H1 (cell line): ENCODE data around the gene MCC. TPM values are rescaled to one million over a fixed set of nuclear protein-coding genes. Genes with fewer than 3 reads are reported as not detected.

Experiments
- CTCF ChIA-PET: fragments of 300-600 bp; sonication (Branson Sonifier 250); formaldehyde crosslinking; loops from one replicate; lab custom pipeline; 2021; ENCODE audit not compliant: partially characterized antibody; lab: Charles Lee
- POLR2A ChIA-PET: fragments of 300-600 bp; sonication (Branson Sonifier 250); formaldehyde crosslinking; loops from one replicate; lab custom pipeline; 2021; ENCODE audit warnings: inconsistent platforms; ENCODE audit not compliant: partially characterized antibody; lab: Charles Lee
- DNase-seq, 2 experiments: peaks; one replicate each; pipeline versions ENCODE4 v3.0.0 to v3.0.0-alpha.2; 2010 to 2022; ENCODE audit warnings: low spot score in 2 of 2, low read depth in 1 of 2, mixed read lengths in 1 of 2
- FAIRE-seq: peaks from 2 replicates; lab custom pipeline; 2011; peaks lifted over from hg19 to GRCh38; lab: Jason Lieb, UNC
- H2AFZ ChIP-seq: 2 replicates; pipeline ENCODE4 v1.8.1; 2012; ENCODE audit warnings: low read length, inconsistent platforms
- H2AK5ac ChIP-seq: 2 replicates; pipeline ENCODE4 v1.6.1; 2013; ENCODE audit warnings: low read depth, low read length
- H2BK120ac ChIP-seq: replicated peaks from 2 replicates; pipeline ENCODE3; 2013; ENCODE audit warnings: low read depth, low read length, inconsistent platforms
- H2BK12ac ChIP-seq: 2 replicates; pipeline ENCODE4 v1.6.1; 2013; ENCODE audit warnings: low read depth, low read length
- H2BK15ac ChIP-seq: 2 replicates; pipeline ENCODE4 v1.6.1; 2013; ENCODE audit warnings: low read length
- H2BK20ac ChIP-seq: 2 replicates; pipeline ENCODE4 v1.6.1; 2013; ENCODE audit warnings: low read length
- H2BK5ac ChIP-seq: 2 replicates; pipeline ENCODE4 v1.6.1; 2013; ENCODE audit warnings: low read depth, low read length
- H3K14ac ChIP-seq: 2 replicates; pipeline ENCODE4 v1.6.1; 2013; ENCODE audit warnings: inconsistent platforms; ENCODE audit not compliant: insufficient read length
- H3K18ac ChIP-seq: 2 replicates; pipeline ENCODE4 v1.6.1; 2013; ENCODE audit warnings: low read length; ENCODE audit errors: extremely low read depth
- H3K23ac ChIP-seq: 2 replicates; pipeline ENCODE4 v1.6.1; 2013; ENCODE audit warnings: inconsistent platforms; ENCODE audit not compliant: insufficient read length
- H3K23me2 ChIP-seq: 2 replicates; pipeline ENCODE4 v1.6.1; 2013; ENCODE audit warnings: low read depth, low read length
- H3K27ac ChIP-seq: 2 replicates; pipeline ENCODE4 v1.6.1; 2011; ENCODE audit warnings: low read depth, low read length, inconsistent platforms
- H3K27me3 ChIP-seq, 4 experiments: replicated peaks in 1 of 4; 1 replicate in 1 of 4; 2 replicates in 3 of 4; pipeline versions ENCODE4 v1.6.1 to v1.8.1; 2011 to 2013; ENCODE audit warnings: low read length in 3 of 4, mild to moderate bottlenecking in 3 of 4, inconsistent platforms in 2 of 4, mixed read lengths in 2 of 4, moderate library complexity in 1 of 4; ENCODE audit not compliant: control insufficient read depth in 3 of 4, insufficient read depth in 3 of 4; ENCODE audit errors: extremely low read depth in 1 of 4
- H3K36me3 ChIP-seq, 4 experiments: 2 replicates each; pipeline versions ENCODE4 v1.6.1 to v1.8.1; 2011 to 2013; ENCODE audit warnings: mild to moderate bottlenecking in 4 of 4, low read length in 3 of 4, moderate library complexity in 2 of 4, control low read depth in 1 of 4, inconsistent platforms in 1 of 4; ENCODE audit not compliant: insufficient read depth in 4 of 4, control insufficient read depth in 2 of 4
- H3K4ac ChIP-seq: replicated peaks from 2 replicates; pipeline ENCODE3; 2013; ENCODE audit warnings: low read length, low read depth, mixed read lengths, inconsistent platforms; ENCODE audit not compliant: insufficient read length
- H3K4me1 ChIP-seq, 4 experiments: replicated peaks in 1 of 4; 1 replicate in 1 of 4; 2 replicates in 3 of 4; pipeline versions ENCODE4 v1.6.1 to v1.8.1; 2011 to 2013; ENCODE audit warnings: low read length in 3 of 4, inconsistent platforms in 2 of 4, mixed read lengths in 1 of 4; ENCODE audit not compliant: insufficient read depth in 4 of 4, control insufficient read depth in 3 of 4
- H3K4me2 ChIP-seq, 2 experiments: 2 replicates each; pipeline versions ENCODE4 v1.6.1 to v1.8.1; 2011 to 2013; ENCODE audit warnings: low read depth in 2 of 2, low read length in 2 of 2, control low read depth in 1 of 2, inconsistent platforms in 1 of 2, mild to moderate bottlenecking in 1 of 2; ENCODE audit not compliant: insufficient read depth in 1 of 2
- H3K4me3 ChIP-seq, 4 experiments: fragments of 200-600, 300-600 bp in 1 of 4; sonication (generic), shearing (Covaris generic), sonication (Bioruptor Twin) in 1 of 4; 2 replicates each; pipeline versions ENCODE4 v1.5.1 to v1.8.1; 2011 to 2016; ENCODE audit warnings: low read length in 4 of 4, low read depth in 3 of 4, control low read depth in 2 of 4, inconsistent platforms in 2 of 4, mild to moderate bottlenecking in 2 of 4, mixed read lengths in 1 of 4, moderate library complexity in 1 of 4; ENCODE audit not compliant: insufficient read depth in 2 of 4; ENCODE audit errors: extremely low read depth in 1 of 4
- H3K56ac ChIP-seq: replicated peaks from 2 replicates; pipeline ENCODE3; 2013; ENCODE audit warnings: low read depth, mild to moderate bottlenecking, mixed read lengths, low read length, inconsistent platforms; ENCODE audit not compliant: insufficient read length
- H3K79me1 ChIP-seq: 2 replicates; pipeline ENCODE4 v1.6.1; 2013; ENCODE audit warnings: low read depth, low read length, control low read depth
- H3K79me2 ChIP-seq, 2 experiments: 2 replicates each; pipeline versions ENCODE4 v1.6.1 to v1.8.1; 2012 to 2013; ENCODE audit warnings: low read length in 2 of 2, mild to moderate bottlenecking in 2 of 2, inconsistent platforms in 1 of 2; ENCODE audit not compliant: insufficient read depth in 2 of 2, control insufficient read depth in 1 of 2
- H3K9ac ChIP-seq, 4 experiments: replicated peaks in 1 of 4; 1 replicate in 1 of 4; 2 replicates in 3 of 4; pipeline versions ENCODE4 v1.6.1 to v1.8.1; 2011 to 2013; ENCODE audit warnings: low read depth in 3 of 4, low read length in 3 of 4, control low read depth in 2 of 4, mild to moderate bottlenecking in 2 of 4, moderate library complexity in 2 of 4, inconsistent platforms in 1 of 4; ENCODE audit errors: extremely low read depth in 1 of 4
- H3K9me3 ChIP-seq, 2 experiments: 2 replicates each; pipeline versions ENCODE4 v1.6.1 to v1.8.1; 2012 to 2013; ENCODE audit warnings: mild to moderate bottlenecking in 2 of 2, moderate library complexity in 2 of 2, control low read depth in 1 of 2, inconsistent platforms in 1 of 2, low read depth in 1 of 2, low read length in 1 of 2, mixed read lengths in 1 of 2; ENCODE audit not compliant: insufficient read depth in 2 of 2
- H4K20me1 ChIP-seq, 2 experiments: replicated peaks in 1 of 2; 2 replicates each; pipeline versions ENCODE3 to v1.8.1; 2011 to 2013; ENCODE audit warnings: inconsistent platforms in 2 of 2, low read length in 2 of 2, mild to moderate bottlenecking in 1 of 2; ENCODE audit not compliant: insufficient read depth in 2 of 2, control insufficient read depth in 1 of 2
- H4K5ac ChIP-seq: 2 replicates; pipeline ENCODE4 v1.6.1; 2013; ENCODE audit warnings: low read length, low read depth, mixed read lengths, inconsistent platforms; ENCODE audit not compliant: insufficient read length
- H4K8ac ChIP-seq: 2 replicates; pipeline ENCODE4 v1.8.0; 2013; ENCODE audit warnings: mild to moderate bottlenecking, moderate library complexity, low read length, inconsistent platforms; ENCODE audit not compliant: insufficient read depth; ENCODE audit errors: extremely low read depth
- H4K91ac ChIP-seq: replicated peaks from 2 replicates; pipeline ENCODE3; 2013; ENCODE audit warnings: low read length, mixed read lengths, inconsistent platforms; ENCODE audit not compliant: insufficient read length
- CEBPB ChIP-seq: IDR thresholded peaks from 2 replicates; pipeline ENCODE4 v1.6.1; 2012; ENCODE audit warnings: low read depth, low read length
- FOSL1 ChIP-seq: IDR thresholded peaks from 2 replicates; pipeline ENCODE4 v1.6.1; 2011; ENCODE audit warnings: mild to moderate bottlenecking, low read depth, low read length, moderate library complexity; ENCODE audit not compliant: insufficient read depth
- GABPA ChIP-seq: IDR thresholded peaks from 2 replicates; pipeline ENCODE4 v1.6.1; 2011; ENCODE audit warnings: mild to moderate bottlenecking, low read length, moderate library complexity, borderline replicate concordance; ENCODE audit not compliant: insufficient read depth
- JUND ChIP-seq: IDR thresholded peaks from 2 replicates; pipeline ENCODE4 v1.6.1; 2011; ENCODE audit warnings: mild to moderate bottlenecking, improper control_type of control experiment, low read length
- KDM5A ChIP-seq: fragments of 200-600 bp; IDR thresholded peaks from 2 replicates; pipeline ENCODE4 v1.7.1; 2012; ENCODE audit warnings: mild to moderate bottlenecking, low read length, inconsistent platforms, mixed read lengths
- MAFK ChIP-seq: IDR thresholded peaks from 2 replicates; pipeline ENCODE4 v1.6.1; 2012; ENCODE audit warnings: low read depth, mild to moderate bottlenecking, improper control_type of control experiment, low read length
- NANOG ChIP-seq: IDR thresholded peaks from 2 replicates; pipeline ENCODE4 v1.6.1; 2011; ENCODE audit warnings: low read length, low read depth, mild to moderate bottlenecking, inconsistent platforms; ENCODE audit not compliant: insufficient read depth, poor library complexity, severe bottlenecking
- POLR2A ChIP-seq, 2 experiments: IDR thresholded peaks; 1 replicate in 1 of 2; 2 replicates in 1 of 2; pipeline ENCODE4 v1.6.1; 2011; ENCODE audit warnings: low read depth in 2 of 2, low read length in 2 of 2, mild to moderate bottlenecking in 2 of 2; ENCODE audit errors: control extremely low read depth in 1 of 2
- RBBP5 ChIP-seq: IDR thresholded peaks from 2 replicates; pipeline ENCODE4 v1.7.1; 2012; ENCODE audit warnings: low read depth, mild to moderate bottlenecking, inconsistent platforms, low read length, moderate library complexity, borderline replicate concordance
- SAP30 ChIP-seq: fragments of 300-600 bp; sonication (generic); IDR thresholded peaks from 2 replicates; pipeline ENCODE4 v1.7.1; 2012; ENCODE audit warnings: low read length, moderate library complexity, mild to moderate bottlenecking, inconsistent platforms; ENCODE audit not compliant: insufficient read depth, insufficient replicate concordance
- ZNF274 ChIP-seq: IDR thresholded peaks from 2 replicates; pipeline ENCODE4 v1.7.0; 2012; ENCODE audit warnings: low read length, borderline replicate concordance; ENCODE audit errors: extremely low read depth
- WGBS, 2 experiments: shearing (Covaris generic) in 1 of 2; methylation state at CpG; one replicate each; pipeline versions ENCODE4 v1.1.6 to v1.1.7; 2013 to 2015; ENCODE audit warnings: low lambda C conversion rate in 2 of 2, mixed read lengths in 2 of 2, inconsistent platforms in 1 of 2, low coverage in 1 of 2, missing lambda C conversion rate in 1 of 2; ENCODE audit not compliant: insufficient replicate concordance in 2 of 2, insufficient coverage in 1 of 2, insufficient read length in 1 of 2; ENCODE audit errors: extremely low coverage in 1 of 2, missing lambda C conversion rate in 1 of 2; 5-methylcytosine and 5-hydroxymethylcytosine counted together
- polyA plus RNA-seq, 7 experiments: library from polyadenylated mRNA; depleted of rRNA in 3 of 7; stranded (reverse) in 5 of 7; unstranded in 2 of 7; fragments of >200 nt in 5 of 7; fragments of 200-250 nt in 2 of 7; gene quantifications; 1 replicate in 5 of 7; 2 replicates in 1 of 7; 4 replicates in 1 of 7; pipeline versions ENCODE4 v1.2.1 to v1.2.3, GENCODE V29; 2011 to 2013; ENCODE audit warnings: missing spikeins in 2 of 7, mixed read lengths in 2 of 7
- total RNA-seq: library from RNA; stranded (reverse); fragmentation: NEBNext Ultra II Directional; extraction: Animal tissue kit (Norgen Biotek cat#: 25700); gene quantifications from 2 replicates; pipeline ENCODE4 v1.2.1, GENCODE V29; 2021

The MCC gene
- total and polyA plus RNA-seq, 2 of the 8 experiments (the other 6 are each of a cell fraction or from before 2014, with no cell fraction given): 2.6 to 18.3 TPM

GRCh38 chr5:113218906-113219517 is 269.2 kb downstream of the MCC start:
- Histone ChIP-seq H3K9ac (no peak overlapping the region), H2BK20ac (no peak overlapping the region), H3K23ac (no peak overlapping the region), H2AK5ac (no peak overlapping the region), H3K4ac (no peak overlapping the region), H3K79me2 (0 out of 4 replicates have a peak, but pooled peaks cover 0 to 6% of the 10 kb centered on the region in 2 experiments), H2BK12ac (no peak overlapping the region), H4K8ac (no peak overlapping the region), H2AFZ (no peak overlapping the region), H2BK5ac (no peak overlapping the region), H3K4me3 (no peak overlapping the region), H3K14ac (no peak overlapping the region), H3K79me1 (no peaks in the 10 kb centered on the region), H3K56ac (no peak overlapping the region), H2BK15ac (no peak overlapping the region), H2BK120ac (no peak overlapping the region), H3K23me2 (no peaks in the 10 kb centered on the region), H4K5ac (no peak overlapping the region), H3K4me1 (peaks cover 5 to 28% (median 23%) of the 10 kb centered on the region in 4 experiments), H3K36me3 (no peaks in the 10 kb centered on the region), H4K91ac (no peak overlapping the region), H4K20me1 (no peaks in the 10 kb centered on the region), H3K4me2 (no peak overlapping the region), H3K18ac (no peak overlapping the region), H3K27ac (no peak overlapping the region), H3K27me3 (no peaks in the 10 kb centered on the region), H3K9me3 (no peaks in the 10 kb centered on the region)
- WGBS, 2 experiments: 78% methylated on average over 7 of the region's 7 CpGs; no CpG with 5 or more reads in 1 of the 2 experiments
- DNase-seq (no peak), FAIRE-seq (no peak)
- POLR2A ChIA-PET: no interaction called here
- CTCF ChIA-PET: interaction anchor here (0.7 kb wide), 1 partner anchor 10 kb away, joined by 3 read pairs; no protein-coding TSS in a partner anchor
- no peak for TF ChIP-seq MAFK
- no peak for TF ChIP-seq SAP30
- TF ChIP-seq NANOG: no peak
- no peak for TF ChIP-seq JUND
- TF ChIP-seq KDM5A: no peak
- TF ChIP-seq FOSL1: no peak
- no peak for TF ChIP-seq ZNF274
- TF ChIP-seq RBBP5: no peak
- no peak for TF ChIP-seq GABPA
- TF ChIP-seq POLR2A (IDR thresholded peaks at IDR 0.05; ENCODE audit: control extremely low read depth in 1 of 2, low read depth in 2 of 2, low read length in 2 of 2): no peak
- TF ChIP-seq CEBPB: no peak
